Gastrocnemius medialis (tissue), 4 donors: Measurements from ENCODE around the gene MMAA.

Experiments
- CTCF ChIP-seq, 5 experiments: fragments of 450-650 bp in 3 of 5; fragments of 200-600 bp in 2 of 5; sonication (generic) in 2 of 5; IDR thresholded peaks in 4 of 5; conservative IDR thresholded peaks in 1 of 5; 1 replicate in 4 of 5; 2 replicates in 1 of 5; pipeline ENCODE4 v1.5.1; 2016 to 2019; ENCODE audit warnings: antibody characterized with exemption in 5 of 5, mild to moderate bottlenecking in 3 of 5, moderate library complexity in 3 of 5
- POLR2A ChIP-seq, 2 donors: fragments of 450-650 bp; IDR thresholded peaks; one replicate each; pipeline ENCODE4 v1.6.1; 2017; ENCODE audit warnings: antibody characterized with exemption in 2 of 2, mild to moderate bottlenecking in 2 of 2, moderate library complexity in 2 of 2

DNA sequence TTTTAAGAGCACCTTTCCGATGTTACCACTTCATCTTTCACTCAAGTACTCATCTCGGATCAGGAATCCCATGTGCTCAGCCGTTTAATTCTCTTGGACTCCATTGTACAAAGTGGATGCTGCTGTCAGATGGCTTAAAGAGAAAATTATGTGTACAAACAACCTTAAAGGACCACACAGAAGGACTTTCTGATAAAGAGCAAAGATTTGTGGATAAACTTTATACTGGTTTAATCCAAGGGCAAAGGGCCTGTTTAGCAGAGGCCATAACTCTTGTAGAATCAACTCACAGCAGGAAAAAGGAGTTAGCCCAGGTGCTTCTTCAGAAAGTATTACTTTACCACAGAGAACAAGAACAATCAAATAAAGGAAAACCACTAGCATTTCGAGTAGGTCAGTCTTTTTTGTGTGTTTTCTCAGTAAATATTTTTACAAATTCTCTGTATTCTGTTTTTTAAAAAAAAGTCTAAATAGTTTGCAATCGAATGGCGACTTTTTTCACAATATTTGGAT is 20.1 kb downstream of the MMAA start:
- TF ChIP-seq CTCF (IDR thresholded peaks at IDR 0.05 in 4 of 5, conservative IDR thresholded peaks at IDR 0.05 in 1 of 5), result no peak
- TF ChIP-seq POLR2A (IDR thresholded peaks at IDR 0.05), result no peak
